ENCODE results near the gene ROBO3.

The ROBO3 gene

DNA sequence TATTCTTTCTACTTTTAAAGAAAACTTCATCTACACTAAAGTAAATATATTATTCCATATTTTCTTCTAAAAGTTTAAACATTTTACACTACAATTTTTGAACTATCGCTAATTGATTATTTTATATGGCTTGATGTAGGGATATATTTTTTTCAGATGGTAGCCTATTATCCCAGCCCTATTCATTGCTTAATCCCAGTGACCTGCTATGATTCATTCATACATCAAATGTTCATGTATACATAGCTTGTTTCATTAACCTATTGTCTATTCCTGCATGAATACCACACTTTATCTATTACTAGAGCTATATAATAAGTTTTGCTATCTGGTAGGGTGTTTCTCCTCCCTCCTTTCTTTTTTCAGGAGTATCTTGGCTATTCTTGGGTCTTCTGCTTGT lies 37.4 kb downstream of the ROBO3 start:
- Histone ChIP-seq H3K9me3 (ENCODE audit: control insufficient read depth, insufficient read depth, low read length) (no peaks in the 10 kb centered on the region), H3K4me2 (ENCODE audit: low read length) (no peak overlapping the region), H4K20me1 (ENCODE audit: control insufficient read depth, insufficient read depth, low read depth, low read length) (no peaks in the 10 kb centered on the region), H3K27ac (ENCODE audit: low read depth, low read length) (no peak overlapping the region), H3K36me3 (ENCODE audit: control insufficient read depth, low read length) (no peaks in the 10 kb centered on the region), H3K4me3 (ENCODE audit: low read length) (no peak overlapping the region), H3F3A (ENCODE audit: control insufficient read depth, insufficient read depth) (no peaks in the 10 kb centered on the region), H3K27me3 (ENCODE audit: control insufficient read depth, low read length) (peaks cover 34% of the 10 kb centered on the region), H3K9me2 (replicated peaks; ENCODE audit: control insufficient read depth, low read length) (no peaks in the 10 kb centered on the region), H3K79me2 (ENCODE audit: control insufficient read depth, low read length) (no peaks in the 10 kb centered on the region), H3K4me1 (ENCODE audit: control insufficient read depth, low read length) (no peaks in the 10 kb centered on the region)
- TF ChIP-seq, protein P1, sequence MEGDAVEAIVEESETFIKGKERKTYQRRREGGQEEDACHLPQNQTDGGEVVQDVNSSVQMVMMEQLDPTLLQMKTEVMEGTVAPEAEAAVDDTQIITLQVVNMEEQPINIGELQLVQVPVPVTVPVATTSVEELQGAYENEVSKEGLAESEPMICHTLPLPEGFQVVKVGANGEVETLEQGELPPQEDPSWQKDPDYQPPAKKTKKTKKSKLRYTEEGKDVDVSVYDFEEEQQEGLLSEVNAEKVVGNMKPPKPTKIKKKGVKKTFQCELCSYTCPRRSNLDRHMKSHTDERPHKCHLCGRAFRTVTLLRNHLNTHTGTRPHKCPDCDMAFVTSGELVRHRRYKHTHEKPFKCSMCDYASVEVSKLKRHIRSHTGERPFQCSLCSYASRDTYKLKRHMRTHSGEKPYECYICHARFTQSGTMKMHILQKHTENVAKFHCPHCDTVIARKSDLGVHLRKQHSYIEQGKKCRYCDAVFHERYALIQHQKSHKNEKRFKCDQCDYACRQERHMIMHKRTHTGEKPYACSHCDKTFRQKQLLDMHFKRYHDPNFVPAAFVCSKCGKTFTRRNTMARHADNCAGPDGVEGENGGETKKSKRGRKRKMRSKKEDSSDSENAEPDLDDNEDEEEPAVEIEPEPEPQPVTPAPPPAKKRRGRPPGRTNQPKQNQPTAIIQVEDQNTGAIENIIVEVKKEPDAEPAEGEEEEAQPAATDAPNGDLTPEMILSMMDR (IDR thresholded peaks at IDR 0.05; ENCODE audit: low read depth, low read length, poor library complexity, severe bottlenecking) = no peak
- TF ChIP-seq EZH2phosphoT487 (IDR thresholded peaks at IDR 0.05; ENCODE audit: borderline replicate concordance, low read length) = no peak

DNA sequence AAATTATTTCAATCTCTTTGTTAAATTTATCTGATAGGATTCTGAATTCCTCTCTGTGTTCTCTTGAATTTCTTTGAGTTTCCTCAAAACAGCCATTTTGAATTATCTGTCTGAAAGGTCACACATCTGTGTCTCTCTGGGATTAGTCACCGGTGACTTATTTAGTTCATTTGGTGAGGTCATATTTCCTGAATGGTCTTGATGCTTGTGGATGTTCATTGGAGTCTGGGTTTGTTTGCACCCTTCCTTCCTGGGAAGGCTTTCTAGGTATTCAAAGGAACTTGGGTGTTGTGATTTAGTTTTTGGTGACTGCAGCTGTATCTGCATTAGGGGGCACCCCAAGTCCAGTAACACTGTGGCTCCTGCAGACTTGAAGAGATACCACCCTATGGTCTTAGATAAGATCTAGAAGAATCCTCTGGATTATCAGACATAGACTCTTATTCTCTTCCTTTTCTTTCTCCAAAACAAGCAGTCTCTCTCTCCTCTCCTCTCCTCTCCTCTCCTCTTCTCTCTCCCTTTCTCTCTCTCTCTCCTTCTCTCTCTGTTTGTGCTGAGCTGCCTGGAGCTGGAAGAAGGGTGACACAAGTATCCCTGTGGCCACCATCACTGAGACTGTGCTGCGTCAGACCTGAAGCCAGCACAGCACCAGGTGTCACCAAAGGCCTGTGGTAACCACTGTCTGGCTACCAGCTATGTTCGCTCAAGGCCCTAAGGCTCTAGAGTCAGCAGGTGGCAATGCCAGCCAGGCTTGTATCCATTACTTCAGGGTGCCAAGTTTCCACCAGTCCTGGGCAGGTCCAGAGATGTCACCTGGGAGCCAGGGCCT lies 50.5 kb downstream of the ROBO3 start:
- Histone ChIP-seq H3K9me3 (ENCODE audit: control insufficient read depth, insufficient read depth, low read length) (no peaks in the 10 kb centered on the region), H3F3A (ENCODE audit: control insufficient read depth, insufficient read depth) (no peaks in the 10 kb centered on the region), H3K27ac (ENCODE audit: low read depth, low read length) (no peak overlapping the region), H3K4me1 (ENCODE audit: control insufficient read depth, low read length) (no peaks in the 10 kb centered on the region), H3K36me3 (ENCODE audit: control insufficient read depth, low read length) (no peaks in the 10 kb centered on the region), H3K9me2 (replicated peaks; ENCODE audit: control insufficient read depth, low read length) (no peaks in the 10 kb centered on the region), H4K20me1 (ENCODE audit: control insufficient read depth, insufficient read depth, low read depth, low read length) (no peaks in the 10 kb centered on the region), H3K27me3 (ENCODE audit: control insufficient read depth, low read length) (peaks cover 3% of the 10 kb centered on the region; the same call in 1 of the 2 replicates), H3K4me3 (ENCODE audit: low read length) (no peak overlapping the region), H3K4me2 (ENCODE audit: low read length) (no peak overlapping the region), H3K79me2 (ENCODE audit: control insufficient read depth, low read length) (no peaks in the 10 kb centered on the region)
- no peak for TF ChIP-seq EZH2phosphoT487 (IDR thresholded peaks at IDR 0.05; ENCODE audit: borderline replicate concordance, low read length)
- TF ChIP-seq, protein P1 (IDR thresholded peaks at IDR 0.05; ENCODE audit: low read depth, low read length, poor library complexity, severe bottlenecking) = no peak

DNA sequence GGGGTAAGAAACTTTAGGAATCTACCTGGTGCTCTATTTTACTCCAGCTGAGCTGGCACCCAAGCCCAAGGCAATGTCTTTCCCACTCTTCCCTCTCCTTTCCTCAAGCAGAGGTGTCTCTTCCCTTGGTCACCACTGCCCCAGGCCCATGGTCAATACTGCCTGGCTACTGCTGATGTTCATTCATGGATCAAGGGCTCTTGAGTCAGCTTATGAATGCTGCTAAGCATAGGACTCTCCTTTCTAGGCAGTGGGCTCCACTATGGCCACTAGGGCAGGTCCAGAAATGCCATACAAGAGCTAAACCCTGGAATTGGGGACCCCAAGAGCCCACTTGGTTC lies 51.1 kb downstream of the ROBO3 start:
- Histone ChIP-seq H3F3A (ENCODE audit: control insufficient read depth, insufficient read depth) (no peaks in the 10 kb centered on the region), H3K36me3 (ENCODE audit: control insufficient read depth, low read length) (no peaks in the 10 kb centered on the region), H3K9me2 (replicated peaks; ENCODE audit: control insufficient read depth, low read length) (no peaks in the 10 kb centered on the region), H3K27me3 (ENCODE audit: control insufficient read depth, low read length) (peaks cover 3% of the 10 kb centered on the region; the same call in 1 of the 2 replicates), H3K4me3 (ENCODE audit: low read length) (no peak overlapping the region), H4K20me1 (ENCODE audit: control insufficient read depth, insufficient read depth, low read depth, low read length) (no peaks in the 10 kb centered on the region), H3K27ac (ENCODE audit: low read depth, low read length) (no peak overlapping the region), H3K4me2 (ENCODE audit: low read length) (no peak overlapping the region), H3K4me1 (ENCODE audit: control insufficient read depth, low read length) (no peaks in the 10 kb centered on the region), H3K79me2 (ENCODE audit: control insufficient read depth, low read length) (no peaks in the 10 kb centered on the region), H3K9me3 (ENCODE audit: control insufficient read depth, insufficient read depth, low read length) (no peaks in the 10 kb centered on the region)
- no peak for TF ChIP-seq EZH2phosphoT487 (IDR thresholded peaks at IDR 0.05; ENCODE audit: borderline replicate concordance, low read length)
- TF ChIP-seq, protein P1 (IDR thresholded peaks at IDR 0.05; ENCODE audit: low read depth, low read length, poor library complexity, severe bottlenecking) = no peak
